Peyer's patch (tissue), 4 donors: ENCODE results near the gene FOXS1. TPM values are rescaled to one million over a fixed set of nuclear protein-coding genes. Genes with fewer than 3 reads are reported as not detected.

ENCODE experiments used
- DNase-seq, 3 donors: peaks; one replicate each; pipeline ENCODE4 v3.0.0-alpha.2; 2017 to 2019
- H3K27ac ChIP-seq, 4 donors: fragments of 200-600 bp; sonication (generic); one replicate each; pipeline ENCODE4 v1.5.1; 2016 to 2019
- H3K27me3 ChIP-seq, 2 donors: fragments of 200-600 bp; sonication (generic); one replicate each; pipeline ENCODE4 v1.5.1; 2019
- H3K36me3 ChIP-seq, 3 donors: fragments of 200-600 bp; sonication (generic); one replicate each; pipeline ENCODE4 v1.5.1; 2016 to 2019
- H3K4me1 ChIP-seq, 4 donors: fragments of 200-600 bp; sonication (generic); one replicate each; pipeline ENCODE4 v1.5.1; 2016 to 2019
- H3K4me3 ChIP-seq, 4 donors: fragments of 200-600 bp; sonication (generic); 1 replicate in 3 of 4; 2 replicates in 1 of 4; pipeline ENCODE4 v1.5.1; 2016 to 2019; ENCODE audit warnings: mild to moderate bottlenecking in 1 of 4
- H3K9me3 ChIP-seq, 4 donors: fragments of 200-600 bp; sonication (generic); one replicate each; pipeline ENCODE4 v1.5.1; 2016 to 2019; ENCODE audit warnings: mild to moderate bottlenecking in 1 of 4
- CTCF ChIP-seq, 6 experiments: fragments of 450-650 bp in 4 of 6; fragments of 200-600 bp in 2 of 6; sonication (generic) in 1 of 6; IDR thresholded peaks; one replicate each; pipeline ENCODE4 v1.5.1; 2017 to 2019; ENCODE audit warnings: antibody characterized with exemption in 6 of 6, mild to moderate bottlenecking in 3 of 6, moderate library complexity in 1 of 6
- POLR2A ChIP-seq, 2 donors: fragments of 450-650 bp; IDR thresholded peaks; one replicate each; pipeline ENCODE4 v1.5.1; 2017; ENCODE audit warnings: antibody characterized with exemption in 2 of 2, mild to moderate bottlenecking in 2 of 2, moderate library complexity in 2 of 2
- total RNA-seq, 4 donors: library from RNA; depleted of rRNA; stranded (reverse); fragments of >200 nt; gene quantifications; one replicate each; pipeline ENCODE4 v1.1.0, GENCODE V29; 2016

The FOXS1 gene
- total RNA-seq, 4 donors from 2014 or later: not detected

GRCh38 chr20:31822421-31823330 lies 22.7 kb downstream of the FOXS1 start:
- TF ChIP-seq POLR2A (IDR thresholded peaks at IDR 0.05) (no peak), CTCF (IDR thresholded peaks at IDR 0.05) (peak; percentile 94 to 98 (median 96))
- H3K4me3 ChIP-seq: peak overlapping the region in 1 of 4 donors; percentile 24
- H3K27ac ChIP-seq: no peak overlapping the region

GRCh38 chr20:31821427-31821826 lies 24.0 kb downstream of the FOXS1 start:
- H3K9me3 ChIP-seq: no peaks in the 10 kb centered on the region
- H3K36me3 ChIP-seq: no peaks in the 10 kb centered on the region
- H3K4me3 ChIP-seq: no peak overlapping the region
- no peak overlapping the region for H3K27ac ChIP-seq
- H3K4me1 ChIP-seq: peaks cover 0 to 10% (median 3%) of the 10 kb centered on the region in 4 donors
- no peaks in the 10 kb centered on the region for H3K27me3 ChIP-seq
- DNase-seq: no peak
- no peak for TF ChIP-seq POLR2A (IDR thresholded peaks at IDR 0.05)
- no peak for TF ChIP-seq CTCF (IDR thresholded peaks at IDR 0.05)

More at GRCh38 chr20:31822421-31823330, 22.7 kb downstream of the FOXS1 start:
- no peaks in the 10 kb centered on the region for H3K9me3 ChIP-seq
- no peaks in the 10 kb centered on the region for H3K27me3 ChIP-seq
- H3K4me1 ChIP-seq: peaks cover 0 to 10% (median 3%) of the 10 kb centered on the region in 4 donors
- peak; percentile 64 to 86 (median 82) for DNase-seq
- H3K36me3 ChIP-seq: no peaks in the 10 kb centered on the region

- no peaks in the 10 kb centered on the region for H3K9me3 ChIP-seq
- DNase-seq: no peak
- TF ChIP-seq CTCF (IDR thresholded peaks at IDR 0.05) (no peak), POLR2A (IDR thresholded peaks at IDR 0.05) (no peak)
- peaks cover 0 to 10% (median 3%) of the 10 kb centered on the region in 4 donors for H3K4me1 ChIP-seq
- H3K27ac ChIP-seq: no peak overlapping the region
- no peaks in the 10 kb centered on the region for H3K27me3 ChIP-seq
- no peaks in the 10 kb centered on the region for H3K36me3 ChIP-seq
- H3K4me3 ChIP-seq: no peak overlapping the region
Measured at GRCh38 chr20:31820228-31820627, 25.2 kb downstream of the FOXS1 start.

GRCh38 chr20:31819083-31819784 lies 26.2 kb downstream of the FOXS1 start, which contains the start of gene MYLK2:
MYLK2 (plus strand) TSS chr20:31819356; CDS start chr20:31819581, 225 bp downstream.
- Histone ChIP-seq H3K36me3 (no peaks in the 10 kb centered on the region), H3K4me1 (peaks cover 0 to 10% (median 3%) of the 10 kb centered on the region in 4 donors), H3K27ac (no peak within 1 kb of the TSS), H3K9me3 (no peaks in the 10 kb centered on the region), H3K27me3 (no peaks in the 10 kb centered on the region), H3K4me3 (no peak within 1 kb of the TSS)
- TF ChIP-seq CTCF (IDR thresholded peaks at IDR 0.05) (no peak), POLR2A (IDR thresholded peaks at IDR 0.05) (no peak)
- no peak for DNase-seq

- Histone ChIP-seq H3K4me3 (no peak overlapping the region), H3K4me1 (peaks cover 0 to 10% (median 3%) of the 10 kb centered on the region in 4 donors), H3K27me3 (no peaks in the 10 kb centered on the region), H3K9me3 (no peaks in the 10 kb centered on the region), H3K36me3 (no peaks in the 10 kb centered on the region), H3K27ac (no peak overlapping the region)
- DNase-seq: no peak
- TF ChIP-seq POLR2A (IDR thresholded peaks at IDR 0.05) (no peak), CTCF (IDR thresholded peaks at IDR 0.05) (no peak)
Measured at GRCh38 chr20:31818376-31818908, 27.0 kb downstream of the FOXS1 start.
